ENCODE data around the gene GADD45A.

Gene GADD45A

DNA sequence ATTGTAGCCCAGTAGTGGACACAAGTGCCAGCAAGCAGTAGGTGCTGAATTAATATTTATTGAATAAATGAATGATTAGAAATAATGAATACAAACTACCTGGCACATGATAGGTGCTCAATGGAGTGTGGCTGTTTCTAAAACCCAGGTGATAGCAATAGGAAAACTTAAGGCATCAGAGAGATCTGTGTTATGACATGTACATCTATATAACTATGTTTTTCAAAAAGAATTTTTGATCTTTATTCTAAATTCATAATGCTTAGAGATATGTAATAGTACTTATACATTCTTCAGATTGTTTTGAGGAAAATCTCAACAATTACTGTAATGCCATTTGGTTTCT is 5.0 kb downstream of the GADD45A start:
- no peak for DNase-seq

DNA sequence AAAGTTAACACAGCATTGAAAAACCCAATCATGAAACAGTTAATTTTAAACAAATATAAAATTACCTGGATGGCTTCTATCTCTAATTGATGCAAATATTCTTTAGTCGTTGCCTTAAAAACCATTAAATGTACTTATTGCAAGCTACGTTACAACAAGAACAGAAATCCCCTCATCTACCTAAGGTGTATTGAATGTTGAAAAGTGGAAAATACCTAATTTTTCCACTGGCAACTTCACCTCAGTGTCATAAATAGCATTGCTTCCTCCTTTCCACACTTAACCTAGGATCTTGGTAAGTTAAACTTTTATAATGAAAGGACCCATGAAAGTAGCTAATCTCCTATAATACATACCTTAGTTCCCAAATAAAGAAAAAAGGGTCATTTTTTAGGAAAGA is 5.4 kb downstream of the GADD45A start:
- DNase-seq, result no peak

GRCh38 chr1:67691712-67692111 is 6.7 kb downstream of the GADD45A start:
- no peak for DNase-seq

- DNase-seq, result no peak
Measured at GRCh38 chr1:67695963-67696362, 11.0 kb downstream of the GADD45A start.

- DNase-seq, result no peak
Measured at GRCh38 chr1:67696708-67697107, 11.7 kb downstream of the GADD45A start.

GRCh38 chr1:67700220-67700619 is 15.2 kb downstream of the GADD45A start:
- DNase-seq, result no peak

- DNase-seq, result peak; percentile 94
Measured at GRCh38 chr1:67700692-67701410, 15.8 kb downstream of the GADD45A start.

GRCh38 chr1:67701876-67702275 is 16.9 kb downstream of the GADD45A start:
- DNase-seq, result no peak

DNA sequence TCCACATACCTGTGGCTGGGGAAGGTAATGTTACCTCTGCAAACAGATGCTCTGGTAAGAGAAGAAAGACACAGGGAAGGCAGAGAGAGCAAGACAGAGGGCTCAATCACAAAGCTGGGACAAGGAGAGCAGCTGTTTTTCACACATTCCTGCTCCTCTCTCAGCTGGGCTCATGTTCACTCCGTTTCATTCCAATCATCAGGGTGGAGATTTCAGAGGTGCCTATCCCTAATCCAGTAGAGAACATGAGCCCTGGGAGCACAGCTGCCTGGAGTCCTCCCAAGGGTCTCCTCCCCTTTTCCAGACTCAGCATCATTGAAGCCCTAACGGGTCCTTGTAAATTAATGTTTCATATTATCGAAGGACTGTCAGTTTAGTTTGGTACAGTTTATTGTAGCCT is 19.4 kb downstream of the GADD45A start:
- no peak for DNase-seq

GRCh38 chr1:67705735-67706453 is 20.9 kb downstream of the GADD45A start:
- DNase-seq, result no peak

- DNase-seq, result no peak
Measured at GRCh38 chr1:67708606-67709005, 23.6 kb downstream of the GADD45A start.

DNA sequence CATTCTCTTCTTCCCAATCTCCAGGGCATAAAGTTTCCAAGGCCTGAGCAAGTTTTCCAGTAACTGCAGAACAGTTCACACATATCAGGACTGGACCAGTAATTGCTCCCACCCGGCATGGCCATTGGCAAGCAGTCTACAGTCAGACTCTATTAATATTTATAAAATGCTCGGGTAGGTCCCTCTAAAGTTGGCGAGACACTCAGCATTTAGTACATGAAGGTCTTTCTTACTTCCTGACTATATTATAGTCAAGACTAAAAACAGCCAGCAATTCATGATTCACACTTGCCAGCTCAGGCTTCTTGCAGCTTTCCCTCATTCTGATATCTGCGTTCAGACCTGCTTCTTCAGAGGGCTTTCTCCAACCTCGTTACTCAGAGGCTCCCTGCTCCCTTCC is 25.4 kb downstream of the GADD45A start:
- DNase-seq, result no peak

GRCh38 chr1:67711158-67711854 is 26.3 kb downstream of the GADD45A start:
- no peak for DNase-seq

- DNase-seq, result no peak
Measured at GRCh38 chr1:67711855-67712212, 26.8 kb downstream of the GADD45A start.

- peak; percentile 33 for DNase-seq
Measured at GRCh38 chr1:67713057-67713846, 28.3 kb downstream of the GADD45A start.

- DNase-seq, result no peak
Measured at GRCh38 chr1:67715819-67716218, 30.8 kb downstream of the GADD45A start.

- peak; percentile 47 for DNase-seq
Measured at GRCh38 chr1:67716800-67717199, 31.8 kb downstream of the GADD45A start.

- DNase-seq, result no peak
Measured at GRCh38 chr1:67717876-67718275, 32.9 kb downstream of the GADD45A start.

GRCh38 chr1:67719329-67720196 is 34.6 kb downstream of the GADD45A start:
- DNase-seq, result no peak

DNA sequence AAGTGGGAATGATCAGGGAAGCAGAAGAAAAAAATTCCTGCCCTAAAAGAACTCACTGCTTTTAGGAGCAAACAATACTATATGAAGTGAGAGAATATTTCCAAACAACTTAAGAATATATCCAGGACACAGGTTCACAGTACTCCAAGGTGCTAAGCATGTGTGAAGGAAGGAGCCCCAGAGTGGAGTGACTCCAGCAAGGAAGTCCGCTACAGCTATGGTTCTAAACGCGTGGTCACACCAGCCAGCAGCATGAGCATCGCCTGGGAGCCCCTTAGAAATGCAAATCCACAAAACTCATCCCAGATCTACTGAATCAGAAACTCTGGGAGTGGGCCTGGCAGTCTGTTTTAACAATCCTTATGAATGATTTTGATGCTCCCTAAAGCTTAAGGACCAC is 36.1 kb downstream of the GADD45A start:
- no peak for DNase-seq

DNA sequence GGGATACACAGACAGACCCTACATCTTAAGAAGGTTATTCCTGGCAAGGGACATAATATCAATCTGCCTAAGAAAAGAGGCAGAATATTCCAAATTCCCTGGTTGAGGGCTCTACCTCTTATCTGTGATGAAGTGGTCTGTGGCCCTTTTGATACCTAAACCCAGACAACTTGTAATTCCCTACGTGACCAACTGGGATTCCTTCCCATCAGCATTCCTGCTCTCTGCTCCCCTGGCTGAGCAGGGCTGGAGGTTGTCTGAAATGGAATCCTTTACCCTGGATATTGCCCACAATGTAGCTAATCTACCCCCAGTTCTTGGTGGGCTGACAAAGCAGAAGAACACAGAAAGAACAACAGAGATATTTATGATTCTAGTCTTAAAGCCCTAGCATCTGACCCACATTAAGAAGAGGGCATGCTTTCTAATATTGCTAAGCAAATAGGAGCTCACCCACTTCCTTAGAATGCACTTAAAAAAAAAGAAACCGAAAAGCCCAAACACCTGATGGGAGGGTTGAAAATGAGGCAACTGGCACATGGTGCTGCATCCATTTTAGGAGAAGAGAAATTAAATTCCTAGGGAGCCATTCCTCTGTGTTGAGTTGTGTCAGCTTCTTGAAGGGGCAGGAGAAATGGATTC is 36.8 kb downstream of the GADD45A start:
- DNase-seq, result no peak
